Neural cell (in vitro differentiated cells): ENCODE data around the gene UGT3A2. TPM values are rescaled to one million over a fixed set of nuclear protein-coding genes. Genes with fewer than 3 reads are reported as not detected.

ENCODE experiments used
- H2AFZ ChIP-seq: fragments of 200-600, 300-800 bp; sonication (generic), shearing (Covaris generic); 2 replicates; pipeline ENCODE4 v1.6.0; 2014; ENCODE audit warnings: low read depth, mild to moderate bottlenecking, antibody characterized with exemption, low read length, moderate library complexity
- H3F3A ChIP-seq: fragments of 200-600 bp; shearing (Covaris generic); 2 replicates; pipeline ENCODE4 v1.6.1; 2016; ENCODE audit warnings: mild to moderate bottlenecking, moderate library complexity, mixed read lengths, antibody characterized with exemption, low read length; ENCODE audit not compliant: insufficient read depth, poor library complexity, severe bottlenecking
- H3K27ac ChIP-seq: fragments of 200-600, 300-800 bp; sonication (generic), shearing (Covaris generic); 2 replicates; pipeline ENCODE4 v1.5.1; 2014; ENCODE audit warnings: mild to moderate bottlenecking, low read length, moderate library complexity
- H3K27me3 ChIP-seq: fragments of 300-800, 200-600 bp; sonication (generic), shearing (Covaris generic); 2 replicates; pipeline ENCODE4 v1.6.0; 2014; ENCODE audit warnings: mild to moderate bottlenecking, low read depth, low read length, moderate library complexity; ENCODE audit not compliant: insufficient read depth
- H3K36me3 ChIP-seq: fragments of 300-800, 200-600 bp; sonication (generic), shearing (Covaris generic); 2 replicates; pipeline ENCODE4 v1.5.1; 2014; ENCODE audit warnings: mild to moderate bottlenecking, antibody characterized with exemption, low read length, moderate library complexity; ENCODE audit not compliant: insufficient read depth
- H3K4me2 ChIP-seq: fragments of 300-800, 200-600 bp; sonication (generic), shearing (Covaris generic); 2 replicates; pipeline ENCODE4 v1.6.0; 2014; ENCODE audit warnings: mild to moderate bottlenecking, low read length
- H3K4me3 ChIP-seq: fragments of 300-800, 200-600 bp; sonication (generic), shearing (Covaris generic); 2 replicates; pipeline ENCODE4 v1.5.1; 2014; ENCODE audit warnings: mild to moderate bottlenecking, low read length, moderate library complexity
- H3K79me2 ChIP-seq: fragments of 200-600 bp; shearing (Covaris generic); replicated peaks from 2 replicates; pipeline ENCODE4 v1.6.0; 2014; ENCODE audit warnings: mild to moderate bottlenecking, low read length, moderate library complexity; ENCODE audit not compliant: insufficient read depth
- H3K9ac ChIP-seq: fragments of 300-800, 200-600 bp; sonication (generic), shearing (Covaris generic); 2 replicates; pipeline ENCODE4 v1.6.1; 2016; ENCODE audit warnings: mild to moderate bottlenecking, low read length, mixed read lengths
- H3K9me2 ChIP-seq: fragments of 200-600 bp; shearing (Covaris generic); 2 replicates; pipeline ENCODE4 v1.6.1; 2016; ENCODE audit warnings: mild to moderate bottlenecking, low read length, mixed read lengths; ENCODE audit not compliant: insufficient read depth
- H3K9me3 ChIP-seq: fragments of 200-600, 300-800 bp; sonication (generic), shearing (Covaris generic); 2 replicates; pipeline ENCODE4 v1.6.1; 2016; ENCODE audit warnings: mild to moderate bottlenecking, mixed run types, low read length, moderate library complexity, mixed read lengths
- H4K20me1 ChIP-seq: fragments of 200-600 bp; shearing (Covaris generic); 2 replicates; pipeline ENCODE4 v1.6.1; 2016; ENCODE audit warnings: mild to moderate bottlenecking, mixed run types; ENCODE audit not compliant: insufficient read depth
- EP300 ChIP-seq: fragments of 450-650 bp; conservative IDR thresholded peaks from 2 replicates; pipeline ENCODE4 v1.6.1; 2014; ENCODE audit warnings: antibody characterized with exemption, mild to moderate bottlenecking, moderate library complexity; ENCODE audit not compliant: poor library complexity, severe bottlenecking
- EZH2 ChIP-seq: fragments of 200-600, 300-800 bp; shearing (Covaris generic), sonication (generic); IDR thresholded peaks from 2 replicates; pipeline ENCODE4 v1.6.1; 2014; ENCODE audit warnings: antibody characterized with exemption, low read length, borderline replicate concordance, mild to moderate bottlenecking; ENCODE audit not compliant: insufficient read depth, poor library complexity, severe bottlenecking
- MXI1 ChIP-seq: fragments of 450-650 bp; conservative IDR thresholded peaks from 2 replicates; pipeline ENCODE4 v1.6.1; 2014; ENCODE audit warnings: antibody characterized with exemption, mild to moderate bottlenecking; ENCODE audit not compliant: poor library complexity, severe bottlenecking
- POLR2AphosphoS5 ChIP-seq: IDR thresholded peaks from 2 replicates; pipeline ENCODE4 v1.6.1; 2012
- RAD21 ChIP-seq: fragments of 450-650 bp; conservative IDR thresholded peaks from 2 replicates; pipeline ENCODE4 v1.6.1; 2014; ENCODE audit warnings: antibody characterized with exemption, mild to moderate bottlenecking, moderate library complexity
- SMC3 ChIP-seq: fragments of 450-650 bp; conservative IDR thresholded peaks from 2 replicates; pipeline ENCODE4 v1.6.1; 2014; ENCODE audit warnings: antibody characterized with exemption, mild to moderate bottlenecking, moderate library complexity; ENCODE audit not compliant: poor library complexity
- TAF1 ChIP-seq: IDR thresholded peaks from 2 replicates; pipeline ENCODE4 v1.6.1; 2012; ENCODE audit warnings: low read depth
- polyA minus RNA-seq: library from RNA; depleted of rRNA, polyadenylated mRNA; stranded (reverse); fragments of >200 nt; gene quantifications from 2 replicates; pipeline ENCODE4 v1.2.3, GENCODE V29; 2014
- polyA plus RNA-seq: library from polyadenylated mRNA; depleted of rRNA; stranded (reverse); fragments of >200 nt; gene quantifications from 2 replicates; pipeline ENCODE4 v1.2.3, GENCODE V29; 2014
- TF ChIP-seq, protein P1 (sequence below): IDR thresholded peaks from 2 replicates; pipeline ENCODE4 v1.6.1; 2012; ENCODE audit warnings: borderline replicate concordance
- TF ChIP-seq, protein P2 (sequence below): fragments of 450-650 bp; IDR thresholded peaks from 2 replicates; pipeline ENCODE4 v1.5.1; 2014; ENCODE audit warnings: antibody characterized with exemption, mild to moderate bottlenecking, moderate library complexity; ENCODE audit not compliant: poor library complexity, severe bottlenecking

Gene UGT3A2, protein sequence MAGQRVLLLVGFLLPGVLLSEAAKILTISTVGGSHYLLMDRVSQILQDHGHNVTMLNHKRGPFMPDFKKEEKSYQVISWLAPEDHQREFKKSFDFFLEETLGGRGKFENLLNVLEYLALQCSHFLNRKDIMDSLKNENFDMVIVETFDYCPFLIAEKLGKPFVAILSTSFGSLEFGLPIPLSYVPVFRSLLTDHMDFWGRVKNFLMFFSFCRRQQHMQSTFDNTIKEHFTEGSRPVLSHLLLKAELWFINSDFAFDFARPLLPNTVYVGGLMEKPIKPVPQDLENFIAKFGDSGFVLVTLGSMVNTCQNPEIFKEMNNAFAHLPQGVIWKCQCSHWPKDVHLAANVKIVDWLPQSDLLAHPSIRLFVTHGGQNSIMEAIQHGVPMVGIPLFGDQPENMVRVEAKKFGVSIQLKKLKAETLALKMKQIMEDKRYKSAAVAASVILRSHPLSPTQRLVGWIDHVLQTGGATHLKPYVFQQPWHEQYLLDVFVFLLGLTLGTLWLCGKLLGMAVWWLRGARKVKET
- polyA plus RNA-seq: not detected in 2 replicates
- polyA minus RNA-seq: not detected in 2 replicates

DNA sequence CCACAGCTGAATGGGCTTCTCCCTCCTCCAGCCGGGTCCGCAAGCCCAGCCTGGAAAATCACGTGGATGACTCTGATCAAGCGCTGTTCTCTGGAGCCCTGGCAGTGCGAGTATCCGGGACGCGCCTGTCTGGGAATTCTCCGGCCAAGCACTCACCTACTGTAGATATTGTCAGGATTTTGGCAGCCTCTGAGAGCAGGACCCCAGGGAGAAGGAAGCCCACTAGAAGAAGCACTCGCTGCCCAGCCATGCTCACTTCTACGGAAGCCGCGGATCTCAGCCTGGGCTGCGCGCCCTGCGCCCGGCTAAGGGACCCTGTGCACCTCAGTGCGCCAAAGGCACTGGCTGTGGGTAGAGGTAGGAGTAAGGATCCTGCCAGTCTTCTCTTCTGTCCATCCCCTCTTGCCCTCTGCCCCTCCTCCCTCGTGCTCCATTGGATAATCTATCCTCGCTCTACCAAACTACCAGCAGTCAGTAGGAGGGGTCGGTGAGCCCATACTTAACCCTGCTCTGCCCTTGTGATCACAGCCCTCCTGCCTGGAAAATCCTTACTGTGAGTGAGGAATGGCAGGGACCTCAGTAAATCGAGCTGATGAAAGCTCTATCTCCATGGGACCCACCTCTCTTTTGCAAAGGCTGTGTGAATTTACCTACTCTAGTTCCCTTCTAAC lies at the start of gene UGT3A2:
Gene UGT3A2 (minus strand): TSS at position 343 of the 671 bp plus-strand sequence. CDS start 93 bp downstream, at position 250.
- Histone ChIP-seq H4K20me1 (no peaks in the 10 kb centered on the region), H3K9me2 (no peaks in the 10 kb centered on the region), H3K4me3 (peak within 1 kb of the TSS; percentile 63), H3F3A (no peaks in the 10 kb centered on the region), H3K27ac (no peak within 1 kb of the TSS), H2AFZ (no peak within 1 kb of the TSS), H3K27me3 (peaks cover 24% of the 10 kb centered on the region), H3K4me2 (peak within 1 kb of the TSS; percentile 32), H3K79me2 (no peaks in the 10 kb centered on the region), H3K9ac (no peak within 1 kb of the TSS), H3K36me3 (no peaks in the 10 kb centered on the region), H3K9me3 (no peaks in the 10 kb centered on the region)
- TF ChIP-seq, protein P1, sequence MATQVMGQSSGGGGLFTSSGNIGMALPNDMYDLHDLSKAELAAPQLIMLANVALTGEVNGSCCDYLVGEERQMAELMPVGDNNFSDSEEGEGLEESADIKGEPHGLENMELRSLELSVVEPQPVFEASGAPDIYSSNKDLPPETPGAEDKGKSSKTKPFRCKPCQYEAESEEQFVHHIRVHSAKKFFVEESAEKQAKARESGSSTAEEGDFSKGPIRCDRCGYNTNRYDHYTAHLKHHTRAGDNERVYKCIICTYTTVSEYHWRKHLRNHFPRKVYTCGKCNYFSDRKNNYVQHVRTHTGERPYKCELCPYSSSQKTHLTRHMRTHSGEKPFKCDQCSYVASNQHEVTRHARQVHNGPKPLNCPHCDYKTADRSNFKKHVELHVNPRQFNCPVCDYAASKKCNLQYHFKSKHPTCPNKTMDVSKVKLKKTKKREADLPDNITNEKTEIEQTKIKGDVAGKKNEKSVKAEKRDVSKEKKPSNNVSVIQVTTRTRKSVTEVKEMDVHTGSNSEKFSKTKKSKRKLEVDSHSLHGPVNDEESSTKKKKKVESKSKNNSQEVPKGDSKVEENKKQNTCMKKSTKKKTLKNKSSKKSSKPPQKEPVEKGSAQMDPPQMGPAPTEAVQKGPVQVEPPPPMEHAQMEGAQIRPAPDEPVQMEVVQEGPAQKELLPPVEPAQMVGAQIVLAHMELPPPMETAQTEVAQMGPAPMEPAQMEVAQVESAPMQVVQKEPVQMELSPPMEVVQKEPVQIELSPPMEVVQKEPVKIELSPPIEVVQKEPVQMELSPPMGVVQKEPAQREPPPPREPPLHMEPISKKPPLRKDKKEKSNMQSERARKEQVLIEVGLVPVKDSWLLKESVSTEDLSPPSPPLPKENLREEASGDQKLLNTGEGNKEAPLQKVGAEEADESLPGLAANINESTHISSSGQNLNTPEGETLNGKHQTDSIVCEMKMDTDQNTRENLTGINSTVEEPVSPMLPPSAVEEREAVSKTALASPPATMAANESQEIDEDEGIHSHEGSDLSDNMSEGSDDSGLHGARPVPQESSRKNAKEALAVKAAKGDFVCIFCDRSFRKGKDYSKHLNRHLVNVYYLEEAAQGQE: no peak
- TF ChIP-seq EP300: no peak
- no peak for TF ChIP-seq EZH2
- no peak for TF ChIP-seq MXI1
- no peak for TF ChIP-seq TAF1
- TF ChIP-seq RAD21: no peak
- TF ChIP-seq, protein P2, sequence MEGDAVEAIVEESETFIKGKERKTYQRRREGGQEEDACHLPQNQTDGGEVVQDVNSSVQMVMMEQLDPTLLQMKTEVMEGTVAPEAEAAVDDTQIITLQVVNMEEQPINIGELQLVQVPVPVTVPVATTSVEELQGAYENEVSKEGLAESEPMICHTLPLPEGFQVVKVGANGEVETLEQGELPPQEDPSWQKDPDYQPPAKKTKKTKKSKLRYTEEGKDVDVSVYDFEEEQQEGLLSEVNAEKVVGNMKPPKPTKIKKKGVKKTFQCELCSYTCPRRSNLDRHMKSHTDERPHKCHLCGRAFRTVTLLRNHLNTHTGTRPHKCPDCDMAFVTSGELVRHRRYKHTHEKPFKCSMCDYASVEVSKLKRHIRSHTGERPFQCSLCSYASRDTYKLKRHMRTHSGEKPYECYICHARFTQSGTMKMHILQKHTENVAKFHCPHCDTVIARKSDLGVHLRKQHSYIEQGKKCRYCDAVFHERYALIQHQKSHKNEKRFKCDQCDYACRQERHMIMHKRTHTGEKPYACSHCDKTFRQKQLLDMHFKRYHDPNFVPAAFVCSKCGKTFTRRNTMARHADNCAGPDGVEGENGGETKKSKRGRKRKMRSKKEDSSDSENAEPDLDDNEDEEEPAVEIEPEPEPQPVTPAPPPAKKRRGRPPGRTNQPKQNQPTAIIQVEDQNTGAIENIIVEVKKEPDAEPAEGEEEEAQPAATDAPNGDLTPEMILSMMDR: no peak
- no peak for TF ChIP-seq POLR2AphosphoS5
- no peak for TF ChIP-seq SMC3

DNA sequence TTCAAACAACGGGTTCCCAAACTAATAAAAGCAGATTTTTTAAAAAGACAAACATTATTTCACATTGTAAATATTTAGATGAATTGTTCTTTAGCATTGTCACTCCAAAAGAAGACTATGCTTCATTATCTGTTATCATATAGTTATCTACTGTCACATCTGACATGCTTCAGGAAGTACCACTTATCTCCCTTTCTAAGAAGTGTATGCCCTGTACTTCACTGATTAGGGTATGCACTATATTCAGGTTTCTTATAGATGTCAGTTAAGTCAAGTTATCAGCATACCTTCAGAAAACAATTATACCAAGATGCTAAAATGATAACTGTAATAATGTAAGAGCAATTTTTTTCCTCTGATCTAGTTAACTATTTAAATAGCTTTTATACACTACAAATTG lies 44.6 kb upstream of the UGT3A2 start:
- no peak overlapping the region for H3K9ac ChIP-seq

More for the DNA sequence above, 44.6 kb upstream of the UGT3A2 start:
- Histone ChIP-seq H3K9me3 (no peaks in the 10 kb centered on the region), H3K27ac (no peak overlapping the region), H3K4me2 (no peak overlapping the region), H3K9me2 (no peaks in the 10 kb centered on the region), H4K20me1 (no peaks in the 10 kb centered on the region), H3F3A (no peaks in the 10 kb centered on the region), H3K79me2 (no peaks in the 10 kb centered on the region), H3K4me3 (no peak overlapping the region), H3K36me3 (peaks cover 14% of the 10 kb centered on the region), H2AFZ (no peak overlapping the region), H3K27me3 (no peaks in the 10 kb centered on the region)
- TF ChIP-seq TAF1 (no peak), RAD21 (no peak), POLR2AphosphoS5 (no peak), EP300 (no peak), EZH2 (no peak), MXI1 (no peak), SMC3 (no peak)
- TF ChIP-seq, protein P1: no peak
- TF ChIP-seq, protein P2: no peak
